ENCODE data around the gene AFF3. TPM values are rescaled to one million over a fixed set of nuclear protein-coding genes. Genes with fewer than 3 reads are reported as not detected.

Gene AFF3
- total and polyA plus RNA-seq, 2 of the 4 experiments (the other 2 are of a cell fraction) = 12.9 to 14.3 TPM

- no peak overlapping the region for H2BK5ac ChIP-seq (ENCODE audit: low read depth, low read length, poor library complexity, severe bottlenecking)
- TF ChIP-seq RAD21 (IDR thresholded peaks at IDR 0.05; ENCODE audit: low read length) (no peak), ELK1 (IDR thresholded peaks at IDR 0.05; ENCODE audit: borderline replicate concordance, low read depth, low read length) (no peak), RCOR1 (IDR thresholded peaks at IDR 0.05; ENCODE audit: insufficient replicate concordance, low read length) (no peak), RFX5 (IDR thresholded peaks at IDR 0.05; ENCODE audit: low read depth, low read length) (no peak), USF2 (IDR thresholded peaks at IDR 0.05; ENCODE audit: low read depth, low read length) (no peak), MAZ (IDR thresholded peaks at IDR 0.05; ENCODE audit: borderline replicate concordance, low read depth, low read length) (no peak), MAFK (IDR thresholded peaks at IDR 0.05; ENCODE audit: low read depth, low read length) (no peak), BHLHE40 (IDR thresholded peaks at IDR 0.05; ENCODE audit: low read depth, low read length) (no peak), CEBPB (IDR thresholded peaks at IDR 0.05; ENCODE audit: low read depth, low read length) (no peak), CTCF (conservative IDR thresholded peaks at IDR 0.05; ENCODE audit: low read depth, low read length) (no peak), CHD1 (IDR thresholded peaks at IDR 0.05; ENCODE audit: low read depth, low read length) (no peak), NFE2L2 (IDR thresholded peaks at IDR 0.05; ENCODE audit: low read depth, low read length) (no peak), MXI1 (IDR thresholded peaks at IDR 0.05; ENCODE audit: borderline replicate concordance, low read depth, low read length) (no peak), SMC3 (IDR thresholded peaks at IDR 0.05; ENCODE audit: low read depth, low read length) (no peak), FOS (IDR thresholded peaks at IDR 0.05; ENCODE audit: low read depth, low read length) (no peak), POLR2A (IDR thresholded peaks at IDR 0.05; ENCODE audit: low read depth, low read length) (no peak)
- H4K5ac ChIP-seq (ENCODE audit: low read depth, low read length) = no peak overlapping the region
- H3K27me3 ChIP-seq (ENCODE audit: control insufficient read depth, insufficient read depth, low read length) = no peaks in the 10 kb centered on the region
- H2BK20ac ChIP-seq (ENCODE audit: low read depth, low read length) = peak overlapping the region; percentile 0; the same call in 1 of the 2 replicates
- ATAC-seq (ENCODE audit: low read depth) = no peak
- no peaks in the 10 kb centered on the region for H3K36me3 ChIP-seq (ENCODE audit: control insufficient read depth, insufficient read depth, low read length)
- H3K9me3 ChIP-seq (ENCODE audit: control insufficient read depth, insufficient read depth, low read length) = no peaks in the 10 kb centered on the region
- DNase-seq = no peak
- no peak overlapping the region for H2AK5ac ChIP-seq (ENCODE audit: low read depth, low read length)
- in situ Hi-C loops (cut with MboI; ENCODE audit: low sequenced_read_pairs) (no loop called here), dilution Hi-C loops (cut with HindIII; ENCODE audit: low sequenced_read_pairs, unreplicated experiment) (no loop called here), intact Hi-C loops (cut with micrococcal nuclease) (no loop called here)
- peaks cover 28% of the 10 kb centered on the region for H3K9me1 ChIP-seq (ENCODE audit: insufficient read depth, low read length)
- H3K9ac ChIP-seq (ENCODE audit: low read depth, low read length) = no peak overlapping the region
- H4K20me1 ChIP-seq (ENCODE audit: insufficient read depth, low read length) = no peaks in the 10 kb centered on the region
- no peak overlapping the region for H3K4ac ChIP-seq (ENCODE audit: low read depth, low read length)
- no peak overlapping the region for H3K23ac ChIP-seq (ENCODE audit: low read depth, low read length)
- H3K56ac ChIP-seq (ENCODE audit: extremely low read depth, insufficient read depth, low read length) = no peak overlapping the region
- H2BK15ac ChIP-seq (ENCODE audit: low read depth, low read length) = 0 out of 3 replicates have a peak overlapping the region, but pooled peaks have one; percentile 20
- no peak overlapping the region for H3K14ac ChIP-seq (replicated peaks; ENCODE audit: low read depth, low read length)
- H3K18ac ChIP-seq (ENCODE audit: low read depth, low read length) = no peak overlapping the region
- CTCF ChIA-PET = no interaction called here
- H3K79me1 ChIP-seq (ENCODE audit: low read depth in 1 of 2, low read length in 2 of 2) = peaks cover 4 to 11% of the 10 kb centered on the region in 2 experiments; a peak in 2 of 4 replicates
- H4K91ac ChIP-seq (ENCODE audit: insufficient read depth, low read depth, low read length) = no peak overlapping the region; the same call in 1 of the 2 replicates
- H2AFZ ChIP-seq (replicated peaks; ENCODE audit: low read length, poor library complexity) = no peak overlapping the region
- H3K4me2 ChIP-seq (ENCODE audit: low read depth, low read length) = no peak overlapping the region
- H3K27ac ChIP-seq (ENCODE audit: insufficient read depth, low read length) = no peak overlapping the region
- peaks cover 8% of the 10 kb centered on the region for H3K4me1 ChIP-seq (ENCODE audit: control insufficient read depth, insufficient read depth, low read length)
- peak overlapping the region; percentile 9; the same call in 1 of the 2 replicates for H2BK120ac ChIP-seq (ENCODE audit: low read depth, low read length)
- POLR2A ChIA-PET (ENCODE audit: unreplicated experiment) = interaction anchor here (0.6 kb wide), 1 partner anchor 282 kb away, joined by 6 read pairs; no protein-coding TSS in a partner anchor
- no peak overlapping the region for H3K4me3 ChIP-seq (ENCODE audit: insufficient read depth, low read depth, low read length)
- H4K8ac ChIP-seq (ENCODE audit: low read depth in 2 of 2, low read length in 2 of 2) = no peak overlapping the region
- no TSS peak for BruUV-seq (replicated peaks)
- H2AK9ac ChIP-seq (replicated peaks; ENCODE audit: low read depth, low read length, poor library complexity) = no peak overlapping the region
These were observed 446.5 kb downstream of the AFF3 start for GRCh38 chr2:99695944-99696253.

All from IMR-90 (cell line).